Prostate gland (tissue), 2 donors: ENCODE data around the gene ATP9B. TPM values are rescaled to one million over a fixed set of nuclear protein-coding genes. Genes with fewer than 3 reads are reported as not detected.

Experiments used
- DNase-seq: peaks from one replicate; pipeline ENCODE4 v3.0.0-alpha.2; 2019; ENCODE audit warnings: low spot score
- H3K27ac ChIP-seq, 2 donors: fragments of 200-600 bp; sonication (generic); 2 replicates each; pipeline ENCODE4 v1.5.1; 2017 to 2019
- H3K27me3 ChIP-seq: fragments of 200-600 bp; sonication (generic); replicated peaks from 2 replicates; pipeline ENCODE4 v1.5.1; 2019; ENCODE audit not compliant: insufficient read depth
- H3K36me3 ChIP-seq, 2 donors: fragments of 200-600 bp; sonication (generic); 1 replicate in 1 of 2; 2 replicates in 1 of 2; pipeline versions ENCODE4 v1.5.1 to v1.8.1; 2017 to 2019
- H3K4me1 ChIP-seq: fragments of 200-600 bp; sonication (generic); replicated peaks from 2 replicates; pipeline ENCODE4 v1.5.1; 2019
- H3K4me3 ChIP-seq, 2 donors: fragments of 200-600 bp; sonication (generic); 2 replicates each; pipeline ENCODE4 v1.5.1; 2017 to 2019
- H3K9me3 ChIP-seq: fragments of 200-600 bp; sonication (generic); 2 replicates; pipeline ENCODE4 v1.5.1; 2017
- POLR2A ChIP-seq: fragments of 450-650 bp; IDR thresholded peaks from one replicate; pipeline ENCODE4 v1.6.1; 2016; ENCODE audit warnings: antibody characterized with exemption, mild to moderate bottlenecking
- POLR2AphosphoS5 ChIP-seq: sonication (generic); formaldehyde crosslinking; IDR thresholded peaks from one replicate; pipeline ENCODE4 v1.6.1; 2017; ENCODE audit warnings: antibody characterized with exemption
- WGBS: methylation state at CpG from one replicate; pipeline ENCODE4 v1.1.5; 2018; 5-methylcytosine and 5-hydroxymethylcytosine counted together
- intact Hi-C: fragments of 100-400 bp; cut with DNase I; formaldehyde crosslinking; loops from one replicate; pipeline ENCODE4 v1.14.2; 2022
- total RNA-seq, 2 donors: library from RNA; depleted of rRNA; stranded (reverse); fragments of >200 nt; gene quantifications; one replicate each; pipeline ENCODE4 v1.1.0, GENCODE V29; 2016
- TF ChIP-seq, protein P1 (sequence below), 4 experiments: fragments of 200-600 bp in 2 of 4; fragments of 450-650 bp in 2 of 4; sonication (generic) in 2 of 4; IDR thresholded peaks; 1 replicate in 3 of 4; 2 replicates in 1 of 4; pipeline ENCODE4 v1.5.1; 2016 to 2019; ENCODE audit warnings: antibody characterized with exemption in 4 of 4, mild to moderate bottlenecking in 2 of 4, moderate library complexity in 2 of 4

ATP9B gene
- total RNA-seq, 2 donors from 2014 or later = 33.8 to 55.6 TPM

DNA sequence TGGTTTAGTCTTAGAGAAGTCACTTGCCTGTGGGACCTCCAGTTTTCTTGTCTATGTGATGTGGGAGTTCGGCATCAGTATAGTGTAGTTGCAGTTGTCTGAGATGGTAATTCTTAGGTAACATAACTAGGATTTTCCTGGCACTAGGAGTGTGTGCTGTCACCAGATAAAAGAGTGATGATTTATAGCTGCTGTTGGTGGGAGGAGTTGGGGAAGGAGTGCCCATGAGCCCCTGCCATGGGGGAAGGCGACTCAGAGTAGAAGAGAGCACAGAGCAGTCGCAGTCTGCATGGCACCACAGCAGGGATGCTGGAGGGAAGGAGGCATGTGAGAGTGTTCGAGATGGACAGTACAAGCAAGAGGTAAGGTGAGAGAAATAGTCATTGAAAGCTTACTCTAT is 38.7 kb downstream of the ATP9B start:
- Histone ChIP-seq H3K4me3 (no peak overlapping the region), H3K27ac (no peak overlapping the region), H3K4me1 (no peaks in the 10 kb centered on the region), H3K9me3 (no peaks in the 10 kb centered on the region), H3K36me3 (no peaks in the 10 kb centered on the region), H3K27me3 (no peaks in the 10 kb centered on the region)
- intact Hi-C loops = no loop called here
- DNase-seq = no peak
- TF ChIP-seq POLR2A = no peak
- TF ChIP-seq POLR2AphosphoS5 = no peak
- TF ChIP-seq, protein P1, sequence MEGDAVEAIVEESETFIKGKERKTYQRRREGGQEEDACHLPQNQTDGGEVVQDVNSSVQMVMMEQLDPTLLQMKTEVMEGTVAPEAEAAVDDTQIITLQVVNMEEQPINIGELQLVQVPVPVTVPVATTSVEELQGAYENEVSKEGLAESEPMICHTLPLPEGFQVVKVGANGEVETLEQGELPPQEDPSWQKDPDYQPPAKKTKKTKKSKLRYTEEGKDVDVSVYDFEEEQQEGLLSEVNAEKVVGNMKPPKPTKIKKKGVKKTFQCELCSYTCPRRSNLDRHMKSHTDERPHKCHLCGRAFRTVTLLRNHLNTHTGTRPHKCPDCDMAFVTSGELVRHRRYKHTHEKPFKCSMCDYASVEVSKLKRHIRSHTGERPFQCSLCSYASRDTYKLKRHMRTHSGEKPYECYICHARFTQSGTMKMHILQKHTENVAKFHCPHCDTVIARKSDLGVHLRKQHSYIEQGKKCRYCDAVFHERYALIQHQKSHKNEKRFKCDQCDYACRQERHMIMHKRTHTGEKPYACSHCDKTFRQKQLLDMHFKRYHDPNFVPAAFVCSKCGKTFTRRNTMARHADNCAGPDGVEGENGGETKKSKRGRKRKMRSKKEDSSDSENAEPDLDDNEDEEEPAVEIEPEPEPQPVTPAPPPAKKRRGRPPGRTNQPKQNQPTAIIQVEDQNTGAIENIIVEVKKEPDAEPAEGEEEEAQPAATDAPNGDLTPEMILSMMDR (IDR thresholded peaks at IDR 0.05) = no peak
- 81% methylated on average over 4 of the region's 4 CpGs for WGBS

DNA sequence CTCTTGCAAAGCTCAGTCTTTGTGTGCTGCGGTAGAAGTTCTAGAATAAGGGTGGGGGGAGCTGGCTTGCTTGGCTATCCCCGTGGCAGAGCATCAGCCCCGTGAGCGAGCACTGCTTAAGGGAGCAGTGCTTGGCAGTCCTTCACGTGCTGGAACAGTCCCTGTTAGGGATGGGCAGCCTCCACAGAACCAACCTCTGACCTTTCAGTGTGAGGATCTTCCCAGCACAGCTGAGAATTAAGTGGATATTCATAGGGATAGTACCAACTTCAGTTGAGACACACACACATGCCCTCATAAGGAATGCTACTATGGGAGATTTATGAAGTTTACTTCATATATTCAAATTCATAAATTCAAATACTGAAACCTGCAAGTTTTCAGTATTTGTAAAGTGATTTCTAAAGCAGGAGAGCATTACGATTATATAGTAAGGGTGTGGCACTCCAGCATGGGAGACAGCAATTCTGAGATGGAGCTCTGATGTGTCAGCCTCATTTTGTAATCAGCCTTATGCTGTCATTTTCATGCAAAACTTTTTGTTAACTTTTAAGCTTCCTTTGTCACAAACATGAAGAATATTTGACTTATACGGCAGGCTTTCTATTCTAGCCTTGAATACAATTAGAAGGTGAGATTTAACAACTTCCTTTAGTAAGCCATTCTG is 39.5 kb downstream of the ATP9B start:
- Histone ChIP-seq H3K27ac (no peak overlapping the region), H3K36me3 (no peaks in the 10 kb centered on the region), H3K9me3 (no peaks in the 10 kb centered on the region), H3K4me1 (no peaks in the 10 kb centered on the region), H3K27me3 (no peaks in the 10 kb centered on the region), H3K4me3 (no peak overlapping the region)
- no peak for DNase-seq
- intact Hi-C loops = no loop called here
- 60% methylated on average over 7 of the region's 7 CpGs for WGBS
- TF ChIP-seq, protein P1 (IDR thresholded peaks at IDR 0.05) = no peak
- TF ChIP-seq POLR2A (no peak), POLR2AphosphoS5 (no peak)

DNA sequence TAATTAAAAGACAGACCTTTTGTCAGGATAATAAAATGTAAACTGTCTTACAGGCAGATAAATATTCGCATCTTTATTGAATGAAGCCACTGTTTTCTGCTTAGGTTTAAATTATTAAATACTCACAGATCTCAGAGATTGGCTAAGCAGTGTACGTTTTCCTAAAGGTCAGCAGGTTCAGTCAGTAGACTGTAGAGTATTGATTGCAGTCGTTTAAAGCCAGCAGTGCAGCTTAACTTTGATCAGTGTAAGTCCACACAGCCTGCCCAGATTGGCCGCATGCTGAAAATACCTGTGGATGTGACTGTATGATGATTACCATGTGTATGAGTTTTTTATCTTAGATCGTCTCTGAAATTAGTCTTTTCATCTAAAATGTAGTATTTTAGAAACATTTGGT is 42.3 kb downstream of the ATP9B start:
- no peaks in the 10 kb centered on the region for H3K9me3 ChIP-seq
- H3K27me3 ChIP-seq = no peaks in the 10 kb centered on the region
- no peak overlapping the region for H3K4me3 ChIP-seq
- DNase-seq = no peak
- intact Hi-C loops = no loop called here
- H3K4me1 ChIP-seq = no peaks in the 10 kb centered on the region
- WGBS = 81% methylated on average over 5 of the region's 5 CpGs
- TF ChIP-seq, protein P1 (IDR thresholded peaks at IDR 0.05) = no peak
- no peaks in the 10 kb centered on the region for H3K36me3 ChIP-seq
- H3K27ac ChIP-seq = no peak overlapping the region

DNA sequence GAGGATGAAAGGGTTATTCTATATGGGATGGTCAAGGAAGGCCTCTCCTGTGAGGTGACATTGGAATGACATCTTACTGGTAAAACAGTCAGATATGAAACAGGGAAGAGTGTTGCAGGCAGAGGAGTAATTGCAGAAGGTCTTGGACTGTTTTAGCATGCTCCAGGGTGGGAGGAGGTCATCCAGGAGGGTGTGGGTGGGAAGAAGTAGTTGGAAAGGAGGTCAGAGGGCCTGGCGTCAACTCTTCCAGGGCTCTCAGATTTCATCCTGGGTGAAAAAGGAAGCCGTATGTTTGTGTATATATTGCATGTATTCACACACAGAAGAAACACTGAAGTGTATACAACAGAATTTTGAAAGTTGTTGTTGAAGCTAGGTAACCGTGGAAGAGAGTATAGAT is 48.2 kb downstream of the ATP9B start:
- TF ChIP-seq POLR2A = no peak
- TF ChIP-seq, protein P1 (IDR thresholded peaks at IDR 0.05) = no peak
- no peak for TF ChIP-seq POLR2AphosphoS5
- 75% methylated on average over 3 of the region's 3 CpGs for WGBS
- H3K36me3 ChIP-seq = no peaks in the 10 kb centered on the region
- no peak for DNase-seq
- no peak overlapping the region for H3K27ac ChIP-seq
- no peaks in the 10 kb centered on the region for H3K27me3 ChIP-seq
- no peaks in the 10 kb centered on the region for H3K4me1 ChIP-seq
- intact Hi-C loops = no loop called here
- no peaks in the 10 kb centered on the region for H3K9me3 ChIP-seq
- no peak overlapping the region for H3K4me3 ChIP-seq

DNA sequence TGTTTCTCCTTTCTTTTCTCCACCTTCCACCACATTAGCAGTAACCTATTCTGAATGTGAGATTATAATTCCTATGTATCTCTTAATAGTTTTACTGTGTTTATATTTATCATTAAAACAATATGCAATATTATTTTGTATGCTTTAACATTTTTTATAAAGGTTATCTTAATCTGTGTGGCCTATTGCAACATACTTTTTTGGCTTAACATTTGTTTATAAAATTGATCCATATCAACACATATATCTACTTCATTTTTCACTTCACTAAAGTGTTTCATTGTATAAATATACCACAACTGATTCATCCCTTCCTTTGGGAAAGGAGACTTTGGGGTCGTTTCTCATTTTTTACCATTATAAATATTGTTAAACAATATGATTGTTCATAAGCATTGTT is 48.6 kb downstream of the ATP9B start:
- no peak for DNase-seq
- no peaks in the 10 kb centered on the region for H3K36me3 ChIP-seq
- no peaks in the 10 kb centered on the region for H3K27me3 ChIP-seq
- no peaks in the 10 kb centered on the region for H3K4me1 ChIP-seq
- H3K4me3 ChIP-seq = no peak overlapping the region
- intact Hi-C loops = no loop called here
- WGBS = 52% methylated on average over 1 of the region's 1 CpG
- no peaks in the 10 kb centered on the region for H3K9me3 ChIP-seq
- H3K27ac ChIP-seq = no peak overlapping the region
- TF ChIP-seq POLR2AphosphoS5 (no peak), POLR2A (no peak)
- TF ChIP-seq, protein P1 (IDR thresholded peaks at IDR 0.05) = no peak
